HG02870 (cell line): Measurements from ENCODE around the gene ZNF740.

Source experiments
- ATAC-seq: cut with Tn5 transposase; IDR thresholded peaks from one replicate; pipeline ENCODE4 v1.9.1; 2021; ENCODE audit warnings: mild to moderate bottlenecking, moderate library complexity; ENCODE audit not compliant: unreplicated experiment

The ZNF740 gene

DNA sequence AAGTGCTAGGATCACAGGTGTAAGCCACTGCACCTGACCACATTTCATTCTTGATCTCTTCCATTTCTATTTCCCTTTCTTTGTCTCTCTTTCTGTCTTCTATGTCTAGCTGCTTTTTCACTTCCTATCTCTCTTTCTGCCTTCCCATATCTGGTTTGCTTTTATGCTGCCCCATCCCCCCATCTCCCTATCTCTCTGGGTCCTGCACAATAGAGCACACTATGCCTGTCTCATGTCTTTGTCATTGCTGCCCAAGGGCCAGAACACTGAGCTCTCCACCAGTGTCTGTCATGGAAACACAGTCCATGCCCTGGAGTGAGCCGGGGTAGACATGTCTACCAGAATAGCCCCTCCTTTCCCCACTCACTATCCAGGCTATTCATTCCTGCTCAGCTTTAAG is 63.8 kb downstream of the ZNF740 start:
- ATAC-seq = no peak
